KMS-11 (cell line): Measurements from ENCODE around the gene DGAT2.

ENCODE experiments used
- H2AFZ ChIP-seq: fragments of 200-600 bp; sonication (generic); 2 replicates; pipeline ENCODE4 v1.6.1; 2016; ENCODE audit warnings: antibody characterized with exemption, mixed run types, low read depth
- H3K27ac ChIP-seq: fragments of 200-600 bp; sonication (generic); 2 replicates; pipeline ENCODE4 v1.6.1; 2016; ENCODE audit warnings: mild to moderate bottlenecking, mixed run types
- H3K27me3 ChIP-seq: fragments of 200-600 bp; sonication (generic); 2 replicates; pipeline ENCODE4 v1.6.1; 2017; ENCODE audit warnings: mild to moderate bottlenecking, low read depth, mixed run types, moderate library complexity; ENCODE audit not compliant: insufficient read depth
- H3K36me3 ChIP-seq: fragments of 200-600 bp; sonication (generic); 2 replicates; pipeline ENCODE4 v1.6.1; 2017; ENCODE audit warnings: mild to moderate bottlenecking, mixed run types; ENCODE audit not compliant: insufficient read depth
- H3K4me1 ChIP-seq: fragments of 200-600 bp; sonication (generic); 2 replicates; pipeline ENCODE4 v1.6.1; 2016; ENCODE audit warnings: mild to moderate bottlenecking, low read depth, mixed run types; ENCODE audit not compliant: poor library complexity, severe bottlenecking
- H3K4me2 ChIP-seq: fragments of 200-600 bp; sonication (generic); 2 replicates; pipeline ENCODE4 v1.7.0; 2016; ENCODE audit warnings: mild to moderate bottlenecking, mixed run types
- H3K4me3 ChIP-seq: fragments of 200-600 bp; sonication (generic); IDR thresholded peaks from 2 replicates; pipeline ENCODE4 v1.6.1; 2017; ENCODE audit warnings: low read depth, low read length, mixed read lengths; ENCODE audit not compliant: insufficient read depth
- H3K79me2 ChIP-seq: fragments of 200-600 bp; sonication (generic); 2 replicates; pipeline ENCODE4 v1.6.1; 2016; ENCODE audit warnings: low read depth, mixed run types; ENCODE audit not compliant: insufficient read depth
- H3K9ac ChIP-seq: fragments of 200-600 bp; sonication (generic); 2 replicates; pipeline ENCODE4 v1.6.1; 2016; ENCODE audit warnings: mild to moderate bottlenecking, mixed run types
- H4K20me1 ChIP-seq: fragments of 200-600 bp; sonication (generic); 2 replicates; pipeline ENCODE4 v1.6.1; 2016; ENCODE audit warnings: mild to moderate bottlenecking, mixed run types; ENCODE audit not compliant: insufficient read depth
- TF ChIP-seq, protein P1 (sequence below): fragments of 200-600 bp; sonication (generic); conservative IDR thresholded peaks from 2 replicates; pipeline ENCODE4 v1.6.1; 2017; ENCODE audit warnings: low read depth, mild to moderate bottlenecking, antibody characterized with exemption, low read length, moderate library complexity, mixed read lengths

DGAT2 gene

DNA sequence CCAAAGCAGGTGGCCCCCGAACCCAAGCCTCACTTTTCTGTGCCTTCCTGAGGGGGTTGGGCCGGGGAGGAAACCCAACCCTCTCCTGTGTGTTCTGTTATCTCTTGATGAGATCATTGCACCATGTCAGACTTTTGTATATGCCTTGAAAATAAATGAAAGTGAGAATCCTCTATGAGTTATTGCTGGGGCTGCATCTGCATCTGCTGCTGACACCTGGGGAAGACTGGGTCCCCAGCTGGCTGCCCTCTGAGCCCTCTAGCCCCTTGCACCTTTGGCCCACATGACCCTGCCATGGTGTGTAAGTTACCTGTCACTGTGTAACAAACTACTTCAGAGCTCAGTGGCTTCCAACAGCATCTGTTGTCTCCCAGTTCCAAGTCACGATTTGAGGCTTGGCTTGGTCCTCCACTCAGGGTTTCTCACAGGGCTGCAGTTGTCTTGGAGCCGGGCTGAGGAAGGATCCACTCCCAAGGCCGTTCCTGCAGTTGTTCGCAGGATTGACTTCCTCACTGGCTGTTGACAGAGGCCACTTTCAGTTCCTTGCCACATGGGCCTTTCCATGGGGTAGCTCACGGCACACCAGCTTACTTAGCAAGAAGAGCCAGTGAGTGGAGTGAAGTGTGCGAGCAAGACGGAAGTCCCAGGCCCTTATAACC, 32.9 kb downstream of the DGAT2 start:
- TF ChIP-seq, protein P1, sequence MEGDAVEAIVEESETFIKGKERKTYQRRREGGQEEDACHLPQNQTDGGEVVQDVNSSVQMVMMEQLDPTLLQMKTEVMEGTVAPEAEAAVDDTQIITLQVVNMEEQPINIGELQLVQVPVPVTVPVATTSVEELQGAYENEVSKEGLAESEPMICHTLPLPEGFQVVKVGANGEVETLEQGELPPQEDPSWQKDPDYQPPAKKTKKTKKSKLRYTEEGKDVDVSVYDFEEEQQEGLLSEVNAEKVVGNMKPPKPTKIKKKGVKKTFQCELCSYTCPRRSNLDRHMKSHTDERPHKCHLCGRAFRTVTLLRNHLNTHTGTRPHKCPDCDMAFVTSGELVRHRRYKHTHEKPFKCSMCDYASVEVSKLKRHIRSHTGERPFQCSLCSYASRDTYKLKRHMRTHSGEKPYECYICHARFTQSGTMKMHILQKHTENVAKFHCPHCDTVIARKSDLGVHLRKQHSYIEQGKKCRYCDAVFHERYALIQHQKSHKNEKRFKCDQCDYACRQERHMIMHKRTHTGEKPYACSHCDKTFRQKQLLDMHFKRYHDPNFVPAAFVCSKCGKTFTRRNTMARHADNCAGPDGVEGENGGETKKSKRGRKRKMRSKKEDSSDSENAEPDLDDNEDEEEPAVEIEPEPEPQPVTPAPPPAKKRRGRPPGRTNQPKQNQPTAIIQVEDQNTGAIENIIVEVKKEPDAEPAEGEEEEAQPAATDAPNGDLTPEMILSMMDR, result no peak
- no peak overlapping the region for H3K4me3 ChIP-seq
- no peaks in the 10 kb centered on the region for H4K20me1 ChIP-seq
- no peaks in the 10 kb centered on the region for H3K27me3 ChIP-seq
- H3K9ac ChIP-seq, result no peak overlapping the region
- H3K79me2 ChIP-seq, result no peaks in the 10 kb centered on the region
- no peaks in the 10 kb centered on the region for H3K36me3 ChIP-seq
- no peak overlapping the region for H2AFZ ChIP-seq
- peaks cover 25% of the 10 kb centered on the region for H3K4me1 ChIP-seq
- peak overlapping the region; percentile 16; the same call in 1 of the 2 replicates for H3K4me2 ChIP-seq
- H3K27ac ChIP-seq, result peak overlapping the region; percentile 3; the same call in 1 of the 2 replicates

DNA sequence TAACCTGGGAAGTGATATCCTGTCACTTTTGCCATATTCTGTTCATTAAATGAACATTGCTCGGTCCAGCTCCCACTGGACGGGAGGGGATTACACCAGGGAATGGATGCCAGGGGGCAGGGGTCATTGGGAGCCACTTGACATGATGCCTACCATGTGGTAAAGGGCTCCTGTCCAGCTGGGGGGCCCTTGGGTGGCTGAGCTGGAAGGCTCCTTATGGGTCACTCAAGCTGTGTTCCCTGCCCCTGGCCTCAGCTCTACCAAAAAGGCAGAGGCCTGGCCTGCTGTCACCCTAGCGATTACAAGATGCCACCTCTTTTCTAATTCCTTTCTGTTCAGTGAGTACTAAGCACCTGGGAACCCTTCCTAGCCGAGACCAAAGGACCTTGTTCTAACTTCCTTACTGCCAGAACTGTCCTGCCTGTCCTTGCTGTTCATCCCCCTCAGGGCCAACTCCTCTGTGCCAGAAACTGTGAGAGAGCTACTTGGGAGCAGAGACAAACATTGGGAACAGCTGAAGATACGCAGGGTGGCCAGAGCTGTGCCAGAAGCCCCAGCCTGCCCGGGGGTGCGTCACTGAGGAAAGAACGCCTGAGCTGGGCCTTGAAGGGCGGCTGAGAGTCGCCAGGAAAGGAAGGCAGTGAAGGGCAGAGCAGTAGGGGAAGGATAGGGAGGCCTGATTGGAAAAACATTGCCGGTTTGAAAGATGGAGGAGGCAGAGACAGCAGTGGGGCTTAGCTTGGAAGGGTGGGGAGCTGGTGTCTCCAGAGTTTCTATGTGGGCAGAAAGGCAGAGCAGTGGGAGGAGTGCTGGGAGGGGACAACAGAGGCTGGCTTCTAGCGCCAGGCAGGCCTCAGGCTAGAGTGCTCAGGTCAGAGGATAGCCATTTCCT, 33.7 kb downstream of the DGAT2 start:
- TF ChIP-seq, protein P1, result no peak
- Histone ChIP-seq H3K9ac (no peak overlapping the region), H3K27me3 (no peaks in the 10 kb centered on the region), H3K79me2 (no peaks in the 10 kb centered on the region), H3K36me3 (no peaks in the 10 kb centered on the region), H3K27ac (peak overlapping the region; percentile 3; the same call in 1 of the 2 replicates), H3K4me1 (peaks cover 25% of the 10 kb centered on the region), H4K20me1 (no peaks in the 10 kb centered on the region), H3K4me3 (no peak overlapping the region), H3K4me2 (no peak overlapping the region; the same call in 1 of the 2 replicates), H2AFZ (no peak overlapping the region)

DNA sequence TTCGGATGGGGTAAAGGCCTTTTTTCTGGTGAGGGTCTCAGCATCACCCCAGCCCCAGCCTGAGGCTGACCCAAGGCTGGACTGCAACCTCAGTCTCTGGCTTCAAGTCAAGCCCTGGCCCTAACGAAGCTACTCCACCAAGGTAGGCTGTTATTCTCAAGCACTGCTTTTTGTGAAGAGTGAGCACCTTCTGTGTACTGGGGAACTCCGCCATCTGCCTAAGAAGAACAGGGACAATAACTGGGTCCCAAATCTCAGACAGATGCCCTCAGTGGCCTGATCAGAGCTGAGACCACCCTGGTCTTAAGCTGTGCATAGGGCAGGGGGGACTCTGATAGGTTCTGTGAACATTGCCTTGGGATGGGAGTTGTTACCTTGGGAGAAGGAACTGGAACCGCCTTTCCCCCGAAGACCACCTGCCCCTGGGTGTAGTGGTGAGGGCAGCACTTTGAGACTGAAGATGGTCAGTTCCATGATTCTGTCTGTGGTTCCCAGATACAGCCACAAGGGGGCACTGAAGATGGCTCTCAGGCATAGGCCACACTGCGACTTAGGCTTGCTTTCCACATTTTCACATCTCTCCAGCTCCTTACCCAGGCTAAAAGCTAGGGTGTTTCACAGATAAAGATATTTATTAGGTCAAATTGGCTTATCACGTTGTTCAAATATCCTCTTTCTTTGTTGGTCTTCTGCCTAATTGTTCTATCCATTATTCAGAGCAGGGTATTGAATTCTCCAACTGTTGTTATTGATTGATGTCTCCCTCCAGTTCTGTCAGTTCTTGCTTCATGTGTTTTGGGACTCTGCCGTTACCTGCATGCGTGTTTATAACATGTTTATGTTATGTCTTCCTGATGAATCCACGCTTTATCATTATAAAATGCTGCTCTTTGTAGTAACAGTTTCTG, 34.6 kb downstream of the DGAT2 start:
- no peak overlapping the region for H3K4me2 ChIP-seq
- H3K9ac ChIP-seq, result no peak overlapping the region
- no peak overlapping the region for H2AFZ ChIP-seq
- H3K79me2 ChIP-seq, result no peaks in the 10 kb centered on the region
- no peak overlapping the region for H3K27ac ChIP-seq
- no peaks in the 10 kb centered on the region for H3K36me3 ChIP-seq
- TF ChIP-seq, protein P1, result peak; percentile 97
- H4K20me1 ChIP-seq, result no peaks in the 10 kb centered on the region
- no peaks in the 10 kb centered on the region for H3K27me3 ChIP-seq
- H3K4me3 ChIP-seq, result no peak overlapping the region
- peaks cover 25% of the 10 kb centered on the region for H3K4me1 ChIP-seq

DNA sequence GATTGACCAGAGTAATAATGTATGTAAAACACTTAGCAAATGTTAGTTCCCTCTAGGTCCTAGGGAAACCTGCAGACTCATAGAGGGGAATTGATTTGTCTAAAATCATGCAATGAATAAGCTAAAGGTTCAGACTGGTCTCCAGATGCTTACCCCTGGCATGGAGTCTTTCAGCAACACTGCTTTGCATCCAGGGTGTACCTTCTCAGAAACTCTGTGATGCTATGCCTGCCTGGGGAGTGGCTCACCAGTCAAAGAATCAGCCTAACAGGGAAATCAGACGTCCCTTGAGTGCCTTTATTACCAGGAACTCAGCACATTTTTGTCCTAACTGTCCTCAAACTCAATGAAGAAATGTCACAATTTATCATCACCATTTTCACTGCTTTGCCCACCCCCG, 40.5 kb downstream of the DGAT2 start:
- Histone ChIP-seq H3K27ac (no peak overlapping the region), H3K4me3 (no peak overlapping the region), H3K79me2 (no peaks in the 10 kb centered on the region), H3K9ac (no peak overlapping the region), H2AFZ (no peak overlapping the region), H3K4me2 (no peak overlapping the region), H3K27me3 (no peaks in the 10 kb centered on the region), H4K20me1 (no peaks in the 10 kb centered on the region), H3K36me3 (no peaks in the 10 kb centered on the region), H3K4me1 (peaks cover 8% of the 10 kb centered on the region)
- TF ChIP-seq, protein P1, result no peak
